Embryonic facial prominence (tissue), 1 donor: ENCODE results near the gene ACCS.
A peak's percentile ranks its signal among the peaks of the same experiment; 100 is the strongest.

ENCODE experiments used
- DNase-seq: peaks from one replicate; pipeline ENCODE4 v3.0.0-alpha.2; 2016; ENCODE audit errors: extremely low spot score

The ACCS gene, protein sequence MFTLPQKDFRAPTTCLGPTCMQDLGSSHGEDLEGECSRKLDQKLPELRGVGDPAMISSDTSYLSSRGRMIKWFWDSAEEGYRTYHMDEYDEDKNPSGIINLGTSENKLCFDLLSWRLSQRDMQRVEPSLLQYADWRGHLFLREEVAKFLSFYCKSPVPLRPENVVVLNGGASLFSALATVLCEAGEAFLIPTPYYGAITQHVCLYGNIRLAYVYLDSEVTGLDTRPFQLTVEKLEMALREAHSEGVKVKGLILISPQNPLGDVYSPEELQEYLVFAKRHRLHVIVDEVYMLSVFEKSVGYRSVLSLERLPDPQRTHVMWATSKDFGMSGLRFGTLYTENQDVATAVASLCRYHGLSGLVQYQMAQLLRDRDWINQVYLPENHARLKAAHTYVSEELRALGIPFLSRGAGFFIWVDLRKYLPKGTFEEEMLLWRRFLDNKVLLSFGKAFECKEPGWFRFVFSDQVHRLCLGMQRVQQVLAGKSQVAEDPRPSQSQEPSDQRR

GRCh38 chr11:44065841-44066731 lies at the start of gene ACCS:
Gene ACCS (plus strand): TSS chr11:44066270. CDS start chr11:44067628, 1,358 bp downstream.
- DNase-seq, result peak; percentile 79

DNA sequence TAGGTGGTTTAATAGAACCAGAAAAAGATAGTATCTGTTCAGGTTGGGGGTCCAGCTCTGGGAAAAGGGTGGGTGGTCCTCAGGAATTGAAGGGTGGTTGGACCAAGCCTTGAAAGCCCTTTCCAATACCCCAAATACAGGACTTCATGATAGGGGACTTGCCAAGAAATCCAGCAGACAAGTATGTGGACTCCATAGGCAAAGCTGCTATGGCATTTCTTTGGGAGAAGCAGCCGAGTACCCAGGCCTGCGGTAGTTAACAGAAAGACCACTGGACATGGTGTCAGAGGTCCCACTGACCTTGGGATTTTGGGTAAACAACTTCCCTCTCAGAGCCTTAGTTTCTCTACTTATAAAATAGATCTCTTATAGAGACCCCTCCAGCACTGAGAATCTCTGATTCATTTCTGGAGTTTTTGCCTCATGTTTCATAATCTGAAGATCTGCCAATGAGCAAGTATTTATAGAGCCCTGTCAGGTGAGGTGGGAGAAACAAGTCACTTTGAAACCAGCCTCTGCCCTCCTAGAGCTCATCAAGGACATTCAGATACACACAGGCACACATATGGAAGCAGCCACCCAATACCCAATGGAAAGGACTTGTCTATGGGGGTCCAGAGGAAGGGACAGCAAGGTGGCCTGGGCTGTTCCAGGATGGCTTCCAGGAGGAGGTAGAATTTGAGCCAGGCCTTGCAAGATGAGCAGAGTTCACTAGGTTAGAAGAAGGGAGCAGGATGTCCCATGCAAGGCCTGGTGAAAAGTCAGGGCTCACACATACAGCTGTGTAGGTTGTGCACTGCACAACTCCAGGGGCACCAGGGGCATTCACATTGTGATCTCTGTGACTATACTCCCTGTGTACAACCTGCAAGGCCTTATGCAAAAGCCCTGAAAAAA lies 49.3 kb upstream of the ACCS start:
- no peak for DNase-seq

- DNase-seq, result no peak
Measured at GRCh38 chr11:44017443-44018126, 48.5 kb upstream of the ACCS start.

- no peak for DNase-seq
Measured at GRCh38 chr11:44018127-44018521, 47.9 kb upstream of the ACCS start.

DNA sequence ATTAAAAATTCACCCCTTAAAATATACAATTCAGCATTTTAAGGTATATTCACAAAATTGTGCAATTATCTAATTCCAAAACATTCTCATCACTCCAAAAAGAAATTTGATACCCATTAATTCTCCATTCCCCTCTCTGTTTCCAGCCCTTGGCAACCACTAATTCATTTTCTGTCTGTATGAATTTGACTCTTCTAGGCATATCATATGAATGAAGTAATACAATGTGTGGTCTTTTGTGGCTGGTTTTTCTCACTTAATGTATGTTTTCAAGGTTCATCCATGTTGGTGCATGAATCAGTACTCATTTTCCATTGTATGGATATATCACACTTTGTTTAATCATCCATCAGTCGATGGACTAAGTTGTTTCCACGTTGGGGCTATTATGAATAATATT lies 47.2 kb upstream of the ACCS start:
- peak; percentile 22 for DNase-seq

DNA sequence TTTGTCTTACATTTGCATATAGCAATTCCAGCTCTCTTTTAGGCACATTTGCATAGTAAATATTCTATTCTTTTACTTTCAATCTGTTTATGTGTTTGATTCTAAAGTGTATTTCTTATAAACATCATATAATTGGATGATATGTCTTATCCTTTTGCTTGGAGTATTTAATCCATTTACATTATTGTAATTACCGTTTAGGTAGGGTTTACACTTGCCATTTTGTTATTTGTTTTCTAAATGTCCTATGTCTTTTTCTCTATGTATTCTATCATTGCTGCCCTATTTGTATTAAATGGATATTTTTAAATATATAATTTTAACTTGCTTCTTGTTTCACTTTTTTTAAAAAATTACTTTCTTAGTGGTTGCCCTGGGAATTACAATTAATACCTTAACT lies 41.1 kb upstream of the ACCS start:
- DNase-seq, result no peak

GRCh38 chr11:44025727-44026126 lies 40.3 kb upstream of the ACCS start:
- DNase-seq, result no peak

DNA sequence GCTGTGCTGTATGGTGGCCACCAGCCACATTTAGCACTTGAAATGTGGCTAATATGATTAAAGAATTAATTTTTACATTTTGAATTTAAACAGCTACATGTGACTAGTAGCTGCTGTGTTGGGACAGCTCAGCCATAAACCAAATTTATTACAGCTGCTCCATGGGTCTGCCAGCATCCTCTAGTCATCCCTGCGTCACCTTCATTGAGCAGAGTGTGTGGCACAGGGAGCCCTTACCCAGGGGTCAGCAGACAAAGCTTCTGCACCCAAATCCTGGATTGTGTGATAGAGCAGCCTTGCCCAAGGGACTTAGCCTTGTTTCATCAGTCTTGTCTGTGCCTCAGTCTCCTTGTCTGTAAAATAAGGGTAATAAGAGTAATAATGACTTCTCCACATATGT lies 37.7 kb upstream of the ACCS start:
- no peak for DNase-seq

GRCh38 chr11:44028816-44029506 lies 37.1 kb upstream of the ACCS start:
- no peak for DNase-seq

DNA sequence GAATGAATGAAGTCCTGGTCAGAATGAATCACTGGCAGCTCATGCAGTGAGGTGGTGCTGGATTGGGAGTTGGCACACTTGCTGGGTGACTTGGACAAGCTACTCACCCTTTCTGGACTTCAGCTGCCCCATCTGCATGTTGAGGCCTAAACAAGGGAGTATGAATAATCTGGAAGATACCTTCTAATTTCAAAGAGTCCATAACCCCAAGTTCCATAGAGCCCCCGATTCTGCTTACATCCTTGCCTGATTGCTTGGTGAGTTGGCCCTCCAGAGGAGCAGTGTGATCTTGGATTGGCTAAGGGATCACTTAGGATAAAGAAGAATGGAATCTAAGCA lies 36.6 kb upstream of the ACCS start:
- DNase-seq, result no peak

- no peak for DNase-seq
Measured at GRCh38 chr11:44029977-44030911, 35.8 kb upstream of the ACCS start.

DNA sequence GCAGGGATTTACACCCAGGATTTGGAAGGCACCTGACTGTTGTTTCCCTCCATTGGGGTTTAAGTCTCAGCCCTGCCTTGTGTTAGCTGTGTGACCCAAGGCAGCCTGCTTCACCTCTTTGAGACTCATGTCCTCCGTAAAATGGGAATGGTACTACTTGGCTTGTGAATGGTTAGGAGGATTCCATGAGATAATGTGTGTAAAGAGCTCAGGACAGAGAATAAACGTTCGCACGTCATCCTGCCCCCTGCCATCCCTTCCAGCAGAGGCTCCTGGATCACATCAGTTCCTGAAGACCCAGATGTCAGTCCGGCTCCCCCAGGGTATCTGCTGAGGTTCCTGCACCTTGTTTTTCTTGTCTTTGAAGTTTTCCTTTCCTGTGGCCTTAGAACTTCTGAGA lies 35.1 kb upstream of the ACCS start:
- DNase-seq, result no peak

DNA sequence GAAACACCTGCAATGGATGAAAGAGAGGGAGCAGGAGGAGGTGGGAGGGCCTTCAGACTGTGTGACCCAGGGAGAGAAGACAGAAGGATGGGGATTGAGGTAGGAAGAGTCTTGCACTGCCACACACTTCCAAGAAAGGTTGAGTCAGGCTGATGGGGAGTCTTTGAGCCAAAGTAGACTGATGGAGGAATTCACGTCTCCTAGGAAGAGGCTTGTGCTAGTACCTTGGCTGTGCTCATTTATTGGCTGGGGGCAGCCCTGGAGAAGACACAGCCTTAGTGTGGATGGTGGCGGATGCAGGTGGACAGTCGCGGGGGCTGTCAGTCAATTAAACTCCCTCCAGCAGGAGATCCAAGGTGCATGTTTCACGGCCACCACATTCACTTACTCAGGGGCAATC lies 34.5 kb upstream of the ACCS start:
- no peak for DNase-seq

- DNase-seq, result no peak
Measured at GRCh38 chr11:44032299-44033085, 33.6 kb upstream of the ACCS start.

DNA sequence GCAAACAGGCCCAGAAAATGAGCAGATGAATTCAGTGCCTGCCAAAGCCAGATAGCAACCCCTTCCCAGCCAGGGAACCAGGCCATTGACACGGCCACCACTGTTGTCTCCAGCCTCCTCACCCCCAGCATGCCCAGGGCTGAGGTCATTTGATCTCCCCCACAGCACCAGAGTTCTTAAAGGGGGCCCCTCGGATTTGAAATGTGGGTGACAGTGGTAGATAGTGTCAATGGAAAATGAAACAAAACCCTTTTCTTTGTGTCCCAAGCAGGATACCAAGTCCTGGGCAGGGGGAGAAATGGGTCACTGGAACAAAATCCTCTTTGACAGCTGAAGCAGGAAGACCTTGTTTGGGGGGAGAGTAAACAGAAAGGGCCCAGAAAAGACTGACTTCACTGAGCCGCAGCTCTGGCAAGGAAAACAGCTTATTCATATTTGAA lies 32.6 kb upstream of the ACCS start:
- DNase-seq, result no peak

- DNase-seq, result no peak
Measured at GRCh38 chr11:44033856-44034255, 32.2 kb upstream of the ACCS start.

GRCh38 chr11:44034639-44035038 lies 31.4 kb upstream of the ACCS start:
- no peak for DNase-seq

DNA sequence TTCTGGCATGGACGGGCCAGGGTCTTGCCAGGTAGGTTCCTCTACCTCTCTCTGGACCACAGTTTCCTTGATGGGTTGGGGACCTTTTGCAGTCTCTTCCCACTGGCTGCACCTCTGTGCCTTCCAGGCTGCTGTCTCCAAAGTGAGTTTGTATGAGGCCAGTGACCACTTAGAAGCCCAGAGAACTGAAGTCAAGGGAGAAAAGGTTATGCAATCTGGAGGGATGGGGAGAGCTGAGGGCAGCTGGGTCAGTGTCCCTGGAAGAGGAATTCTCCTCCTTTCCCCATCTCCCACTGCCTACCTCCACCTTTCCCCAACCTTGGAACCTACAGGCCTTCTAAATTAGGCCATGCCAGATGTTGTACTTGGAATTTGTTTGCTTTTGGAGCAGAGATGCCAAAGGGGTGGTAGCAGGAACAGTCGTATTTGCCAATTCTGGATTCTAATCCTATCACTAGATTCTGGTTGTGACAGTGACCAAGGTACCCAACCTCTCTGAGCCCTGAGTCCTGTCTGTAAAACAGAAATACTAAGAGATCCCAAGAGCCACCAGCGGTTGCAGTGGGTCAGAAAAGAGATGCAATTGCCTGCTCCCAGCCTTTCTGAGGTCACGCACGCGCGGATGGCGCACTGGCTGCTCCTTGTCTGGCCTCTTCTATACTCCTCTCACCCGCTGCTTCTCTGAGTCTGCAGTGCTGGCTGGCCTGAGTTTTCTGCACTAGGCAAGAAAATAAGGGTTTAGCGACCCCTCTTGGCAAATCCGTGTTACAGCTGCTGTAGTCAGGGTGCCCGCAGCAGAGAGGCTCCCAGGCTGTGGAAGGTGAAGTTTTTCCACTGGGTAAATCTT lies 29.0 kb upstream of the ACCS start:
- peak; percentile 39 for DNase-seq
